ENCODE data around the gene SUMO2. TPM values are rescaled to one million over a fixed set of nuclear protein-coding genes. Genes with fewer than 3 reads are reported as not detected.

The SUMO2 gene
- total and polyA plus RNA-seq, 10 of the 15 experiments (the other 5 are each of a cell fraction or from before 2014, with no cell fraction given): 163 to 803 (median 555) TPM

GRCh38 chr17:75174996-75175395 lies 7.8 kb downstream of the SUMO2 start:
- CTCF ChIA-PET: interaction anchor here (1.5 to 10.6 kb wide), 5 partner anchors 44 to 213 kb away, joined by 3 to 199 read pairs (median 10); partner anchors contain the start of gene NT5C
- no peak overlapping the region for H3K4me2 ChIP-seq (ENCODE audit: control insufficient read depth, insufficient read depth)
- H3K27me3 ChIP-seq (replicated peaks in 1 of 2; ENCODE audit: control insufficient read depth in 2 of 2, insufficient read depth in 2 of 2, low read length in 1 of 2): no peaks in the 10 kb centered on the region
- H3K9me3 ChIP-seq (replicated peaks; ENCODE audit: control insufficient read depth, insufficient read depth, low read length): no peaks in the 10 kb centered on the region
- intact Hi-C loops (cut with micrococcal nuclease; ENCODE audit: unreplicated experiment) (no loop called here), in situ Hi-C loops (cut with MboI) (no loop called here)
- SMC1A ChIA-PET (ENCODE audit: uncharacterized antibody, unreplicated experiment): interaction anchor here (1.4 to 3.5 kb wide), 2 partner anchors 61 to 105 kb away, joined by 3 to 26 read pairs; no protein-coding TSS in a partner anchor
- ATAC-seq (no peak), DNase-seq (ENCODE audit: low read depth, low spot score) (no peak), FAIRE-seq (no peak)
- RAD21 ChIA-PET (ENCODE audit: unreplicated experiment): interaction anchor here (1.2 to 2.8 kb wide), 3 partner anchors 25 to 214 kb away, joined by 3 to 11 read pairs (median 7); no protein-coding TSS in a partner anchor
- peaks cover 44% of the 10 kb centered on the region for H3K79me2 ChIP-seq (ENCODE audit: control insufficient read depth, insufficient read depth, low read length)
- H3K9ac ChIP-seq (ENCODE audit: control insufficient read depth, insufficient read depth, low read length): no peak overlapping the region
- no TSS peak for BruUV-seq (replicated peaks)
- H2AFZ ChIP-seq (ENCODE audit: control insufficient read depth, low read depth, low read length): no peak overlapping the region
- peak; percentile 11; the same call in 1 of the 2 replicates for TF ChIP-seq PKNOX1 (IDR thresholded peaks at IDR 0.05)
- no peak for TF ChIP-seq FOS (IDR thresholded peaks at IDR 0.05; ENCODE audit: borderline replicate concordance, extremely low read depth, insufficient read length)
- no peak overlapping the region for H3K4me3 ChIP-seq
- POLR2A ChIA-PET: interaction anchor here (0.6 to 1.3 kb wide), 3 partner anchors 8 to 20 kb away, joined by 3 to 4 read pairs (median 3); partner anchors contain the start of genes JPT1 and SUMO2
- no peaks in the 10 kb centered on the region for H3K4me1 ChIP-seq (ENCODE audit: control insufficient read depth, insufficient read depth, low read length)
- 96% methylated on average over 11 of the region's 11 CpGs for WGBS (ENCODE audit: insufficient coverage, insufficient replicate concordance, low lambda C conversion rate, missing lambda C conversion rate)
- no peaks in the 10 kb centered on the region for H4K20me1 ChIP-seq (ENCODE audit: control insufficient read depth, insufficient read depth)
- no peak overlapping the region for H3K27ac ChIP-seq (ENCODE audit: control insufficient read depth, insufficient read depth)
- H3K36me3 ChIP-seq (ENCODE audit: control insufficient read depth in 2 of 2, insufficient read depth in 2 of 2, low read length in 1 of 2): peaks cover 7 to 34% of the 10 kb centered on the region in 2 experiments

GRCh38 chr17:75173526-75173925 lies 9.2 kb downstream of the SUMO2 start:
- H3K9me3 ChIP-seq (replicated peaks; ENCODE audit: control insufficient read depth, insufficient read depth, low read length): no peaks in the 10 kb centered on the region
- ChIA-PET POLR2A (interaction anchor here (0.5 to 1.3 kb wide), 5 partner anchors 10 to 149 kb away, joined by 3 to 10 read pairs (median 6); partner anchors contain the start of gene SUMO2), RAD21 (ENCODE audit: unreplicated experiment) (interaction anchor here (1.5 to 5.3 kb wide), 4 partner anchors 15 to 212 kb away, joined by 3 to 71 read pairs (median 9); no protein-coding TSS in a partner anchor), SMC1A (ENCODE audit: uncharacterized antibody, unreplicated experiment) (interaction anchor here (0.7 to 3.5 kb wide), 6 partner anchors 14 to 104 kb away, joined by 3 to 26 read pairs (median 4); partner anchors contain the start of gene JPT1), CTCF (interaction anchor here (0.7 to 10.6 kb wide), 9 partner anchors 10 to 212 kb away, joined by 3 to 199 read pairs (median 10); partner anchors contain the start of gene SUMO2)
- H3K79me2 ChIP-seq (ENCODE audit: control insufficient read depth, insufficient read depth, low read length): peaks cover 29% of the 10 kb centered on the region
- no peak overlapping the region for H3K27ac ChIP-seq (ENCODE audit: control insufficient read depth, insufficient read depth)
- H3K9ac ChIP-seq (ENCODE audit: control insufficient read depth, insufficient read depth, low read length): no peak overlapping the region
- FAIRE-seq (no peak), ATAC-seq (no peak), DNase-seq (ENCODE audit: low read depth, low spot score) (no peak)
- no TSS peak for BruUV-seq (replicated peaks)
- no peak overlapping the region for H2AFZ ChIP-seq (ENCODE audit: control insufficient read depth, low read depth, low read length)
- H3K4me1 ChIP-seq (ENCODE audit: control insufficient read depth, insufficient read depth, low read length): no peaks in the 10 kb centered on the region
- no peaks in the 10 kb centered on the region for H4K20me1 ChIP-seq (ENCODE audit: control insufficient read depth, insufficient read depth)
- in situ Hi-C loops (cut with MboI) (no loop called here), intact Hi-C loops (cut with micrococcal nuclease; ENCODE audit: unreplicated experiment) (no loop called here)
- H3K4me3 ChIP-seq: no peak overlapping the region
- H3K4me2 ChIP-seq (ENCODE audit: control insufficient read depth, insufficient read depth): no peak overlapping the region
- WGBS (ENCODE audit: insufficient coverage, insufficient replicate concordance, low lambda C conversion rate, missing lambda C conversion rate): 100% methylated on average over 4 of the region's 4 CpGs
- no peaks in the 10 kb centered on the region for H3K27me3 ChIP-seq (replicated peaks in 1 of 2; ENCODE audit: control insufficient read depth in 2 of 2, insufficient read depth in 2 of 2, low read length in 1 of 2)
- peaks cover 5 to 23% of the 10 kb centered on the region in 2 experiments for H3K36me3 ChIP-seq (ENCODE audit: control insufficient read depth in 2 of 2, insufficient read depth in 2 of 2, low read length in 1 of 2)
- TF ChIP-seq JUND (IDR thresholded peaks at IDR 0.05; ENCODE audit: low read depth, low read length) (no peak), CBX5 (IDR thresholded peaks at IDR 0.05; ENCODE audit: low read depth) (no peak), BACH1 (IDR thresholded peaks at IDR 0.05; ENCODE audit: borderline replicate concordance) (no peak)
